Ramos (cell line): ENCODE measurements around the gene FAM181B.

ENCODE experiments used
- in situ Hi-C: fragments of 300-500 bp; cut with MboI; formaldehyde crosslinking; loops from one replicate; pipeline ENCODE4 v1.14.3; 2022; ENCODE audit warnings: low sequenced_read_pairs; ENCODE audit not compliant: unreplicated experiment

The FAM181B gene

GRCh38 chr11:82733444-82734119 is at the start of gene FAM181B:
Gene FAM181B (minus strand): TSS chr11:82733864. CDS start chr11:82733729, 135 bp downstream.
- in situ Hi-C loops = no loop called here

- in situ Hi-C loops = no loop called here
Measured at GRCh38 chr11:82782825-82783374, 49.2 kb upstream of the FAM181B start.

GRCh38 chr11:82778776-82779175 is 45.1 kb upstream of the FAM181B start:
- in situ Hi-C loops = no loop called here

GRCh38 chr11:82776377-82776776 is 42.7 kb upstream of the FAM181B start:
- in situ Hi-C loops = no loop called here

- in situ Hi-C loops = no loop called here
Measured at GRCh38 chr11:82775736-82776346, 42.2 kb upstream of the FAM181B start.

- in situ Hi-C loops = no loop called here
Measured at GRCh38 chr11:82775218-82775617, 41.6 kb upstream of the FAM181B start.

- in situ Hi-C loops = no loop called here
Measured at GRCh38 chr11:82771781-82772180, 38.1 kb upstream of the FAM181B start.

- in situ Hi-C loops = no loop called here
Measured at GRCh38 chr11:82767123-82767522, 33.5 kb upstream of the FAM181B start.

- in situ Hi-C loops = no loop called here
Measured at GRCh38 chr11:82765466-82766034, 31.9 kb upstream of the FAM181B start.

GRCh38 chr11:82763167-82763566 is 29.5 kb upstream of the FAM181B start:
- in situ Hi-C loops = no loop called here

GRCh38 chr11:82759649-82760048 is 26.0 kb upstream of the FAM181B start:
- in situ Hi-C loops = no loop called here

GRCh38 chr11:82757660-82758357 is 24.1 kb upstream of the FAM181B start:
- in situ Hi-C loops = no loop called here

- in situ Hi-C loops = no loop called here
Measured at GRCh38 chr11:82756765-82757639, 23.3 kb upstream of the FAM181B start.

- in situ Hi-C loops = no loop called here
Measured at GRCh38 chr11:82754410-82754809, 20.7 kb upstream of the FAM181B start.

GRCh38 chr11:82753921-82754320 is 20.3 kb upstream of the FAM181B start:
- in situ Hi-C loops = no loop called here

- in situ Hi-C loops = no loop called here
Measured at GRCh38 chr11:82752801-82753200, 19.1 kb upstream of the FAM181B start.

- in situ Hi-C loops = no loop called here
Measured at GRCh38 chr11:82750643-82751139, 17.0 kb upstream of the FAM181B start.

GRCh38 chr11:82747471-82747870 is 13.8 kb upstream of the FAM181B start:
- in situ Hi-C loops = no loop called here

GRCh38 chr11:82738091-82738490 is 4.4 kb upstream of the FAM181B start:
- in situ Hi-C loops = no loop called here

- in situ Hi-C loops = no loop called here
Measured at GRCh38 chr11:82734120-82734479, 436 bp upstream of the FAM181B start.
